ENCODE results near the gene CFDP1. TPM values are rescaled to one million over a fixed set of nuclear protein-coding genes. Genes with fewer than 3 reads are reported as not detected.

Gene CFDP1
- 40.6 and 41.9 TPM in 2 replicates for total RNA-seq (2014; rRNA removed; shearing (Covaris generic))

- DNase-seq (ENCODE audit: low read depth) = peak; percentile 95
Measured at GRCh38 chr16:75432828-75433731, at the start of gene CFDP1. Gene CFDP1, minus strand, starts transcription at chr16:75433503. Its CDS starts 151 bp downstream, at chr16:75433352.

GRCh38 chr16:75482434-75483205 is 49.3 kb upstream of the CFDP1 start:
- no peak for DNase-seq (ENCODE audit: low read depth)

GRCh38 chr16:75481475-75481874 is 48.2 kb upstream of the CFDP1 start:
- DNase-seq (ENCODE audit: low read depth) = no peak

GRCh38 chr16:75479421-75479990 is 46.2 kb upstream of the CFDP1 start:
- no peak for DNase-seq (ENCODE audit: low read depth)

- DNase-seq (ENCODE audit: low read depth) = no peak
Measured at GRCh38 chr16:75478480-75479345, 45.4 kb upstream of the CFDP1 start.

- no peak for DNase-seq (ENCODE audit: low read depth)
Measured at GRCh38 chr16:75477680-75478473, 44.6 kb upstream of the CFDP1 start.

- peak; percentile 35 for DNase-seq (ENCODE audit: low read depth)
Measured at GRCh38 chr16:75476817-75477216, 43.5 kb upstream of the CFDP1 start.

GRCh38 chr16:75475420-75475847 is 42.1 kb upstream of the CFDP1 start:
- DNase-seq (ENCODE audit: low read depth) = no peak

- DNase-seq (ENCODE audit: low read depth) = no peak
Measured at GRCh38 chr16:75472908-75473877, 39.9 kb upstream of the CFDP1 start.

GRCh38 chr16:75471723-75472633 is 38.7 kb upstream of the CFDP1 start:
- DNase-seq (ENCODE audit: low read depth) = peak; percentile 38

- DNase-seq (ENCODE audit: low read depth) = no peak
Measured at GRCh38 chr16:75466760-75467159, 33.5 kb upstream of the CFDP1 start.

- DNase-seq (ENCODE audit: low read depth) = peak; percentile 99
Measured at GRCh38 chr16:75464122-75464918, 31.0 kb upstream of the CFDP1 start, which contains the start of gene TMEM170A. Gene TMEM170A, minus strand, starts transcription at chr16:75464689. Its CDS starts 89 bp downstream, at chr16:75464600.

GRCh38 chr16:75463389-75464121 is 30.3 kb upstream of the CFDP1 start:
- peak; percentile 29 for DNase-seq (ENCODE audit: low read depth)

- DNase-seq (ENCODE audit: low read depth) = no peak
Measured at GRCh38 chr16:75462806-75463205, 29.5 kb upstream of the CFDP1 start.

- no peak for DNase-seq (ENCODE audit: low read depth)
Measured at GRCh38 chr16:75461575-75461974, 28.3 kb upstream of the CFDP1 start.

- no peak for DNase-seq (ENCODE audit: low read depth)
Measured at GRCh38 chr16:75460446-75460845, 27.1 kb upstream of the CFDP1 start.
